Left lobe of liver (tissue), 2 donors: ENCODE results near the gene ATP11A. TPM values are rescaled to one million over a fixed set of nuclear protein-coding genes. Genes with fewer than 3 reads are reported as not detected.
A peak's percentile ranks its signal among the peaks of the same experiment; 100 is the strongest.
"Not testable (repeated sequence)": the region's sequence is repeated elsewhere in the genome, so short reads cannot be mapped to it uniquely, and the experiment has no call there.

Experiments
- ATAC-seq: fragments of 200-7000 bp; cut with Tn5 transposase; one replicate; pipeline ENCODE4 v1.9.1; 2020; ENCODE audit warnings: mild to moderate bottlenecking, moderate library complexity
- DNase-seq: peaks from one replicate; pipeline ENCODE4 v3.0.0-alpha.2; 2020; ENCODE audit warnings: low spot score
- total RNA-seq: library from RNA; stranded (reverse); gene quantifications from one replicate; pipeline ENCODE4 v1.2.1, GENCODE V29; 2021
- donor health status: DM: no; HTN: no; CAD: no; lungs with moderate emphysema.
- donor health status: DM: no; HTN: yes; CAD: no.

Gene ATP11A
- total RNA-seq, 1 donor from 2014 or later = 36.0 TPM

DNA sequence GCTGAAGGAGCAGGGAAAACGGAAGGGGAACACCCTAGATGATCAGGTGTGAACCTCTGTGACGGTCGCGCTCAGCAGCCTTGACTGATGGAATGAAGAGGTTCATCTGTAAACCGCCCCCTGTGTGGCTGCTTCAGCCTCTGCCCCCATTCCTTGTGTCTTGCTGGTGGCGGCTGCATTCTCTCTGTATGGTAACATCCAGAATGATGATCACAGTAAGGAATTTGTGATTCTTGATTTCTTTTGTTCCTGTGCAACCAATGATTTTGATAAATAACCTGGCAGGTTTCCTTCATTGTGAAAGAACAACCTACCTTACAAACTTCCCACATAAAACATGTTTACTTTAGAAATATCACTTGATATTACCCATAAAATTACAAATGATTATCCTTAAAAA is 160.4 kb downstream of the ATP11A start:
- ATAC-seq (no peak), DNase-seq (no peak)

DNA sequence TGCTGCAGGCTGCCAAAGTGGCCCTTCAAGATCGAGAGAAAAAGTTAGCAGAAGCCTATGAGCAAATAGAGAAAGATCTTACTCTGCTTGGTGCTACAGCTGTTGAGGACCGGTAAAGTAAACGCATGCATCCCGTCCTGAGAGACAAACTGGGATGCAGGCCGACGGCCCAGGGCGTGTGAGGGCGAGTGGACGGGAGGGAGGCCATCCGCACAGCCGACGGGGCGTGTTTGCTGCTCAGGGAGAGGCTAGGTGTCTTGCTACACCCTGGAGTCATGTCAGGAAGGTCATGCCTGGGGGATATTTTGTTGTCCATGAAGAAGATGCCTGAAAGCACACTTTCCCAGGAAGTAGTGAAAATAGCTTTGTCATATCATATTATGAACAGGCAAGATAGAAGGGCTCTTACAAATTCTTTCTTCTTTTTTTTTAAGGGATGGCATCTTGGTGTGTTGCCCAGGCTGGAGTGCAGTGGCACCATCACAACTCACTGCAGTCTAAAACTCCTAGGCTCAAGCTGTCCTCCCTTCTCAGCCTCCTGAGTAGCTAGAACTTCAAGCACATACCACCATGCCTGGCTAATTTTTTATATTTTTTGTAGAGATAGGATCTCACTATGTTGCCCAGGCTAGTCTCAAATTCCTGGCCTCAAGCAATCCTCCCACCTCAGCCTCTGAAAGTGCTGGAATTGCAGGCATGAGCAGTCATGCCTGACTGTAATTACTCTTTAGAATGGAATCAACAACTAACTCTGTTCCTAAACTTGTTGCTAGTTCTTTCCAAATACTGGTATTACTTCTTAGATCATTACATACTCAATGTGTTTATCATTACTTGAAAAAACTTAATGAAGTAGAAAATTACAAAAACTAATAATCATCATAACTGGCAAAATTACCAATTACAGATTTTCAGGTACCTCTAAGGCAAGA is 161.5 kb downstream of the ATP11A start:
- ATAC-seq (no peak), DNase-seq (no peak)

DNA sequence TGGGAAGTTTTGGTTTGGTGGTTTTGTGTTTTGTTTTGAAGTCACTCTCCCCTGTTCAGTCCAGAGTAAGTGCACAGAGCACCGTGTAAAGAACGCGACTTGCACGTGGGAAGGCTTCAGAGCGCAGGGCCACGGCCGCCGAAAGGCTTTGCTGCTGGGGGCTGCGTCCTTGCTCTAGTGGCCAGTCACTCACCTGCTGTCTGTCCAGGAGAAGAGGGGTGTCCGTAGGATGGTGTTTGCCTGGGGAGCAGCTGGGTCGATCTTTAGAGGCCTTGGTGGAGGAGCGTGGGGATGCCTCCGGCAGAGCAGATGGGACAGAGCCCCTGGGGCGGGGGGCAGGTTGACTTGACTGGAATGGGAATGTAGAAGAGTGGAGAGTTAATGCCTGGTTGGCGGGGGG is 162.6 kb downstream of the ATP11A start:
- ATAC-seq (no peak), DNase-seq (no peak)

DNA sequence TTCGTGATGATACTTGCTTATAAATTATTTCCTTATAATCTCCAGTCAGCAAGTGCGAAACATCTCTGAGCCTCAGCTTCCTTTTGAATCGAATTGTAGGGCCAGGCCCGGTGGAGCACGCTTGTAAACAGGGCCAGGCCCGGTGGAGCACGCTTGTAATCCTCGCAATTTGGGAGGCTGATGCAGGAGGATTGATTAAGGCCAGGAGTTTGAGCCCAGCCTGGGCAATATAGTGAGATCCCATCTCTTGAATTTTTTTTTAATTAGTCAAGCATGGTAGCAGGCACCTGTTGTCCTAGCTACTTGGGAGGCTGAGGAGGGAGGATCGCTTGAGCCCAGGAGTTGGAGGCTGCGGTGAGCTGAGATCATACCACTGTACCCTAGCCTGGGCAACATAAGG is 163.0 kb downstream of the ATP11A start:
- DNase-seq = no peak
- ATAC-seq = no peak

DNA sequence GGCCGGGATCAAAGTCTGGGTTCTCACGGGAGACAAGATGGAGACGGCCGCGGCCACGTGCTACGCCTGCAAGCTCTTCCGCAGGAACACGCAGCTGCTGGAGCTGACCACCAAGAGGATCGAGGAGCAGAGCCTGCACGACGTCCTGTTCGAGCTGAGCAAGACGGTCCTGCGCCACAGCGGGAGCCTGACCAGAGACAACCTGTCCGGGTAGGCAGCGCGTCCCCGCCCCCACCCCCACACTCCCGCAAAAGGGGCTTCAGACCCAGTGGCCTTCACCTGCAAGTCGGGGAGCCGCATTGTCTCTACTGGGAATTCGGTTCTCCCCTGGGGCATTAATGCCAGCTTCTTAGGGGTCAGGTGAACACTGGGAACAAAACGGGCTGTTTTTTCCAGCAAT is 164.5 kb downstream of the ATP11A start:
- DNase-seq (no peak), ATAC-seq (no peak)

DNA sequence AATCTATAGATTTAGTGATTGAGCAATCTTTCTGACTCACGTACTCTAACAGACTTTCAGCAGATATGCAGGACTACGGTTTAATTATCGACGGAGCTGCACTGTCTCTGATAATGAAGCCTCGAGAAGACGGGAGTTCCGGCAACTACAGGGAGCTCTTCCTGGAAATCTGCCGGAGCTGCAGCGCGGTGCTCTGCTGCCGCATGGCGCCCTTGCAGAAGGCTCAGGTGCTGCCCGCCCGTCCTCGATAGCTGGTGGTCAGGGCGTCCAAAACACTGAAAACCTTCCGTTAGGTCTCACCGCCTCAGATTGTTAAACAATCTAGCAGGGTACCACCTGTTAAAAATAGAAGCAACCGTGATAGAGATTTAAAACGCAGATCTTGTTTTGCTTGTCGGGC is 166.0 kb downstream of the ATP11A start:
- DNase-seq = no peak
- ATAC-seq = no peak

DNA sequence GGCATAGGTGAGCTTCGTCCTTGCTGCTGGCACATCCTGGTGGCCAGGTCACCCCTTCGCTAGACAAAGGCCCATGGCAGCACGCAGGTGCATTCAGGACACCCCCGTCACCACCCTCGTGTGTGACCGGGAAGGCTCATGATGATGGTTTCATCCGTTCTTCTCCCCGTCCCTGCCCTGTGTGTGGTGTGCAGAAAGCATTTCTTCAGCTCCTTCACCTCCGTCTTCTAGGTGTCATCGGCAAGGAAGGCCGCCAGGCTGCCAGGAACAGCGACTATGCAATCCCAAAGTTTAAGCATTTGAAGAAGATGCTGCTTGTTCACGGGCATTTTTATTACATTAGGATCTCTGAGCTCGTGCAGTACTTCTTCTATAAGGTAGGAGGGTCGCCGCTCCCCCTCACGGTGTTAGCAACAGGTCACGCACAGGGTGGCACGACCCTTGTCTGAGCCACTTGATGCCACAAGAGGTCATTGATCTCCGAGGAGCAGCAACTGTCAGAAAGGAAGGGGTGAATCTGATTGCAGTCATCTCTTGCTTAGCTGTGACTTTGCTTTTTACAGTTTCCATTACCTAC is 168.2 kb downstream of the ATP11A start:
- no peak for DNase-seq
- ATAC-seq = no peak

DNA sequence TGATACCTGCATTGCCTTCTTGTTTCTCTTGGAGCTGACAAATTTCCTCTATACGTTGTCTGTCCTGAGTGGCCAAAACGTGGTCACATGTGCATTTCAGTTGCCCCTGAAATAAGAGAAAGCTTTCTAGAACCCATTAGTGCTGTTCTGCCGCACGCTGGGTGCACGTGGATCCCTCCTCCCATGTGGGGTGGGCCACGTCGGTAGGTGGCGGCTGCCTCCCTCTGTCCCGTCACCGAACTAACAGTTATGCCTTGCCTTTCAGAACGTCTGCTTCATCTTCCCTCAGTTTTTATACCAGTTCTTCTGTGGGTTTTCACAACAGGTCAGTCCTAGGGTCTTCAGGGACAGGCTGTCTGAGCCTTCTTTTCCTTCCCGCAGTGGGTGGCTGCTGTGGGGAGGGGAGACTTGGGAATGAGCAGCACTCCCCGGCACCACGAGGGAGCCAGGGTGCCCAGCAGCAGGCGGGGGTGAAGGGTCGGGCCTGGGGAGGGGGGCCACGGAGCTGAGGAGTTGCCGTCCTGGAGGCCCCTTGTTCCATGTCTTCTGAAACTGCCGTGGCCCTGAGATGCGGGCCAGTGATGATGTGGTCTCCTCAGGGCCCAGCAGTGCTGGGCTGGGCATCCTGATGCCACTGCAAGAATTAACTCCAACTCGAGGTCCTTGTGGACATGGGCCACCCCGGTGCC is 169.4 kb downstream of the ATP11A start:
- no peak for ATAC-seq

DNA sequence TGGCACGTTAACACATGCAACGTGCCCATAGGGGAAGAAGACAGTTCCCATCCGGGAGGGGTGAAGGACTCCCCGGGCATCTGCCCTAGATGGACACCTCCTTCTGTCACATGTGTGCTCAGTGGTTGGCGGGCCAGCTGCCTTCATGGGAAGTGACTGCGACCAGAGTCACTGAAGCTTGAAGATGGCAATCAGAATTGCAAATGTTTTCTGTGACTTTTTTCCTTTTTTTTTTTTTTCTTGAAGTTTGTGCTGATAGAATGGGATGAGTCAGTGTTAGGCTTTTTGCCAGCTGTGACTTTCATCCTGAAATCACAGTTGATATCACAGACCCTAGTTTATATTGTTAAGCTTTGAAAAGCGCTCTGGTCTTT is 170.0 kb downstream of the ATP11A start:
- DNase-seq = no peak

More for the DNA sequence above, 169.4 kb downstream of the ATP11A start:
- no peak for DNase-seq

DNA sequence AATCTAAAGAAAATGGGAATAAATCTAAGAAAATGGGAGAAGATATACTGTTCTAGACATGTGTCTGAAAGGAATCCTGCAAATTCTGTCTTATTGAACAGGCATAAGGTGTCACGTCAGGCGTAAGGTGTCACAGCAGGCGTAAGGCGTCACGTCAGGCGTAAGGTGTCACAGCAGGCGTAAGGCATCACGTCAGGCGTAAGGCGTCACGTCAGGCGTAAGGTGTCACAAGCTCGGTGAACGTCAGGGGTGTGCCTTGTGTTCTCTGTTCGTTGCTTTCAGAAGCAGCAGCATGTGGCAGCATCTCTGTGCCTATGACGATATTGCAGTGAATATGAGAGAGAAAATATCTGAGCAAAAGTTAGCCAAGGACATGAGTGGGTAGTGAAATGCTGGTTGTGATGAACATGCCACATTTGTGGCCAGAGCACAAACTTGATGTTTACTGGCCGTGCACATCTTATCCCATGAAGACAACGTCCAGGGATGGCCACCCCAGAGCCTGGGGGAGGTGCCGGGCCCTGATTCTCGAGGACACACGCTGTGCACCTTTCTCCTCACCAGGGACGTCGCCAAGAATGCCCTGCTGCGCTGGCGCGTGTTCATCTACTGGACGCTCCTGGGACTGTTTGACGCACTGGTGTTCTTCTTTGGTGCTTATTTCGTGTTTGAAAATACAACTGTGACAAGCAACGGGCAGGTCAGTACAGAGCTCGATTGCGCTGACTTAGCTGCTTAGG is 172.2 kb downstream of the ATP11A start:
- no peak for DNase-seq
- ATAC-seq = no peak

More for the DNA sequence above, 170.0 kb downstream of the ATP11A start:
- ATAC-seq = peak; percentile 20

DNA sequence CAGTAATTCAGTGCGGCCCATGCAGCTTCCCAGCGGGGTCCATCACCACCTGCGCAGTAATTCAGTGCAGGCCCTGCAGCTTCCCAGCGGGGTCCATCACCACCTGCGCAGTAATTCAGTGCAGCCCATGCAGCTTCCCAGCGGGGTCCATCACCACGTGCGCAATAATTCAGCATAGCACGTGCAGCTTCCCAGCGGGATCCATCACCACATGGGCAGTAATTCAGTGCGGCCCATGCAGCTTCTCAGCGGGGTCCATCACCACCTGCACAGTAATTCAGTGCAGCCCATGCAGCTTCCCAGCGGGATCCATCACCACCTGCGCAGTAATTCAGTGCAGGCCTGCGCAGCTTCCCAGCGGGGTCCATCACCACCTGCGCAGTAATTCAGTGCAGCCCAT is 173.5 kb downstream of the ATP11A start:
- not testable (repeated sequence) for DNase-seq, ATAC-seq

DNA sequence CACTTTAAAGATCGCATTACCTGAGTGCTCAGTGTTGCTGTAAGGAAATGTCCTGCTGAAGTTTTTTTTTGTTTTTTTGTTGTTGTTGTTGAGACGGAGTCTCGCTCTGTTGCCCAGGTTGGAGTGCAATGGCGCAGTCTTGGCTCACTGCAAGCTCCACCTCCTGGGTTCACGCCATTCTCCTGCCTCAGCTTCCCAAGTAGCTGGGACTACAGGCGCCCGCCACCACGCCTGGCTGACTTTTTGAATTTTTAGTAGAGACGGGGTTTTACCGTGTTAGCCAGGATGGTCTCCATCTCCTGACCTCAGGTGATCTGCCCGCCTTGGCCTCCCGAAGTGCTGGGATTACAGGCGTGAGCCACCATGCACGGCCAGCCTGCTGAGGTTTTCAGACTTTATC is 175.6 kb downstream of the ATP11A start:
- DNase-seq, ATAC-seq: not testable (repeated sequence)

DNA sequence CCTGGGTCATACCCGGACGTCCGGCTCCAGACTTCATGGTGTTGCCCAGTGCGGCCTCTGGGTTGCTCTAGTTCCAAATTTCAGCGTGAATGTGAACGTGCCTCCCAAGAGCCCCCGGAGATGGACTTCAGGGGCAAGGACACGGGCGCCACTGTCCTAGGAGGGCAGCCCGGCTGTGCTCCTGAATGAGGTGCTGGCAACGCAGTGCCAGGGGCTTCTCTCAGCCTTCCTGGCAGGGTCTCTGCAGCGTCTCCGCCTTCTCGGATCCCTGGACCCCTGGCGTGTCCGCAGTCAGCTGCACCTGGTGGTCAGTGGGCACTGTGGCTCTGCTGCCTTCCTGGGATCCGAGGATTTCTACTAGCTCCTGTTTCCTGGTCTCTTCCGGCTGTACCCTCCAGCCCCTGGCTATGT is 177.5 kb downstream of the ATP11A start:
- DNase-seq (peak; percentile 40), ATAC-seq (no peak)

DNA sequence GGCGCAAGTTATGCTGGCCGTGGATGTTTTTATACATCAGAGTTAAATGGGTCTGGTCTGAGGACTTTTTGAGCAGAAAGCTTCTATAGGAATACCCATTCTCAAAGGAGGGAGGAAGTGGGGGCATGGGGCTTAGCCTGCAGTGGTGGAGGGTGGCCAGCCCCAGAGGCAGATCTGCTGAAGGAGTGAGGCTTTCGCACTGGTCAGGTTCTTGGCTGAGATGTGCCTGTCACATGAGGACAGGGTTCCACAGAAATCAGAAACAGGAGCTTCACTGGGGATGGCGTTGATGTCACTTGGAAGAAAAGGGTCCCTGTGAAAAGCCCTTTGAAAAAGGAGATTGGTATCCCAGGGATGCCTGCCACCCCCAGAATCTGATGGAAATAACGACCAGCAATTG is 178.5 kb downstream of the ATP11A start:
- ATAC-seq (no peak), DNase-seq (no peak)

DNA sequence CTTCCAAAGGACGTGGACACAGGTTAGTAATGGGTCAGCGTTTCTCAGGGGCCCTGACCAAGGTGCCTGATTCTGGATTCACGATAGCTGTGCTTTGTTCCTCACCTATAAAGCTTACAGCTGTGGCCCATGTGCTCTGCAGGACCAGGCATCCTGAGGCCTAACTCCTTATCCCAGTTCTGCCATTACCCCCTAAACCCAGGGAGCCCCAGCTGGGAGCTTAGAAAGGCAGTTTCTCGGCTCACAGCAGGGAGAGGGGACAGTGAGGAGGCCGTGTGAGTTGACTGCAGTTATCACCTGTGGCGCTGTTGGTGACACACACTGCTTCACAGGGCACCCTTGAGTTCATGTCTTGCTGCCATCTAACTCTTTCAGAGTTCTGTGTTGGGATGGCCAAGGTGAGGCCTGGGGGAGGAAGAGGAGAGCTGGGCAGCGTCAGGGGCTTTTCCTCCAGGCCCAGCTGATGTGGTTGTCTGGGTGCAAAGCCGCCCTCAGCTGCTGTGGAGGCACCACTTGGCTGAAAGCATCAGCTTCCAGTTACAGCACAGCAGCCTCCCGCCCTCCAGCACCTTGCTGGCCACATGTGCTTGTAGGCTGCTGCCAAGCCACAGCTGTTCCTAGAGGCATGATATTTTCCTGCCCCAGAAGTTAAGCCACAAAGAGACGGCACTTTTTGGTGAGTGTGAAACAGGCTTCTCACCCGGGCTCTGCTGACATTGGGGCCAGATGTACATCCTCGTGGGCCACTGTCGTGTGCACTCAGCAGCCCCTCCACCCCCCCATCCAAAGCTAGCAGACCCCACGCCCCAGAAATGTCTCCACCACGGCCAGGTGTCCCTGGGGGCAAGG is 179.6 kb downstream of the ATP11A start:
- no peak for DNase-seq

DNA sequence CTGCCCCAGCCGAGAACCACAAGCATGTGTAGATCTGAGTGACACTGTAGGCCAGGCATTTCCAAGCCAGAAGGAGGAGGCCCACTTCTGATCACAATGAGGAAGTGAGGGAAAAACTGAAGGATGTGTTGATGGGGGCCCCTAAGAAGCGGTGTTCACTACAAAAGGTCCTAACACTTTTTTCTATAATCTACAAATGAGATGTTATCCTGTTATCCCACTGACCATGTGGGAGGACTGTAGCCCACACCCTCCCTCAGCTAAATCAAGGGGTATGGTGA is 180.2 kb downstream of the ATP11A start:
- DNase-seq = no peak
- ATAC-seq = no peak

More for the DNA sequence above, 179.6 kb downstream of the ATP11A start:
- ATAC-seq = no peak

DNA sequence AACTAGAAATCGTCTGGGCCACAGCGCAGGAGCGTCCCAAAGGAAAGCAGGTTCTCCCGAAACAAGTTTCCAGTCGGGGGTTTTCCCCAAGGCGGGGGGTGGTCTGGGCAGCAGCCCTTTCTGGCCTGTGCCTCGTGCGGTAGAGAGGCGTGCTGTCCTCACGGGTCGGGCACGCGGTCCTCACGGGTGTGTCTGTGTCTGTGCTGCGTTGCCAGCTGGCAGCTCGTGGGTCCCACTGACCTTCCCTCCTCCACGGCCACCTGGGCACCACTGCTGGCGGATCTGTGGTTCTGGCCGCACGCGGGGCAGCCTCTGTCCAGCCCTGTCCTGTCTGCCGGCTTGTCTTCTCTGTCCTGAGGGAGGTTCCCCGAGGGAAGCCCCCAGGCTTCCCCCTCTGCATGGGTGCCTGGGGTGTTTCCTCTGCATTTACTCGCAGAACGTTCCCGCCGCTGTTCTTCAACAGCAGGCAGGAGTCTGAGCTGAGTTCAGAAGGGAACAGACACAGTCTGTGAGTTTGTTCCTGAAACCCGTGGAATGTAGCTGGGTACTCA is 181.0 kb downstream of the ATP11A start:
- DNase-seq (no peak), ATAC-seq (no peak)

DNA sequence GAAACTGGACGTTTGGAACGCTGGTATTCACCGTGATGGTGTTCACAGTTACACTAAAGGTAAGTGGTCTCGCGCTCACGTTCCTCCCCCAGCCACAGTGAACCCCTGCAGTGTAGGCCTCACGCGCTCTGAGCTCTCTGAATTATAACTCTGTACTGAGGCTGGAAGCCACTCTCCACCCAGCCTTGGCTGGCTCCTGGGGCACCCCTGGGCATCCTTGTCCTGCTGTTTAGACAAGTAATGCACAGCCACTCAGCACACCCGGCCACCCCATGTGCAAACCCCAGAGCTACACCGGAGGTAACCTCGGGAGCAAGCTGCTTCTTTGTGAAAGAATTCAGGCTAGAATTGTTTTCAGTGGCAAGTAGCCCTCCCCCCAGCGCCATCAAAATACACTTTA is 181.9 kb downstream of the ATP11A start:
- DNase-seq (no peak), ATAC-seq (no peak)

DNA sequence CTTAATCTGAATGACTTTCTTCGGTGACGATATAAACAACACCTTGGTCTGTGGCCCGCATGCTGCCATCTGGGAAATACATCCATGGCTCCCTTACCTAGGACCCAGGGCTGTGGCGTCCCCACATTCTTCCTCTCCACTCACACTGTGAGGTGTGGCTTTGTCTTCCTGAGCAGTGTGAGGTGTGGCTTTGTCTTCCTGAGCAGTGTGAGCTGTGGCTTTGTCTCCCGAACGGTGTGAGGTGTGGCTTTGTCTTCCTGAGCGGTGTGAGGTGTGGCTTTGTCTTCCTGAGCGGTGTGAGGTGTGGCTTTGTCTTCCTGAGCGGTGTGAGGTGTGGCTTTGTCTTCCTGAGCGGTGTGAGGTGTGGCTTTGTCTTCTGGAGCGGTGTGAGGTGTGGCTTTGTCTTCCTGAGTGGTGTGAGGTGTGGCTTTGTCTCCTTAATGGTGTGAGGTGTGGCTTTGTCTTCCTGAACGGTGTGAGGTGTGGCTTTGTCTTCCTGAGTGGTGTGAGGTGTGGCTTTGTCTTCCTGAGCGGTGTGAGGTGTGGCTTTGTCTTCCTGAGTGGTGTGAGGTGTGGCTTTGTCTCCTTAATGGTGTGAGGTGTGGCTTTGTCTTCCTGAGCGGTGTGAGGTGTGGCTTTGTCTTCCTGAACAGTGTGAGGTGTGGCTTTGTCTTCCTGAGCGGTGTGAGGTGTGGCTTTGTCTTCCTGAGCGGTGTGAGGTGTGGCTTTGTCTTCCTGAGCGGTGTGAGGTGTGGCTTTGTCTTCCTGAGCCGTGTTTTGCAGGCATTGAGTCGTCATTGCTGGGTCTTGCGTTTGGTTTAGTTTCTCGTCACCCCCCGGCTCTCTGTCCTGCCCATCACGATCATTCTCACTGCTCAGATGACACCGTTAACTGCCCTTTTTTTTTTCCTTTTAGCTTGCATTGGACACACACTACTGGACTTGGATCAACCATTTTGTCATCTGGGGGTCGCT is 183.1 kb downstream of the ATP11A start:
- ATAC-seq = not testable (repeated sequence)

More for the DNA sequence above, 183.1 kb downstream of the ATP11A start:
- not testable (repeated sequence) for DNase-seq
